Astrocyte of the spinal cord (primary cell): ENCODE data around the gene PLEKHG4B.
"Not testable (repeated sequence)": the region's sequence is repeated elsewhere in the genome, so short reads cannot be mapped to it uniquely, and the experiment has no call there.

Experiments used
- DNase-seq: peaks from one replicate; pipeline ENCODE4 v3.0.0; 2011; ENCODE audit warnings: low read depth, low spot score
- H3K4me3 ChIP-seq: 2 replicates; pipeline ENCODE4 v1.5.1; 2011; ENCODE audit warnings: low read depth, mild to moderate bottlenecking, low read length, moderate library complexity
- CTCF ChIP-seq: IDR thresholded peaks from 2 replicates; pipeline ENCODE4 v1.5.1; 2012; ENCODE audit warnings: low read depth, mild to moderate bottlenecking, low read length, inconsistent platforms
- in situ Hi-C: cut with HindIII; loops from 2 replicates; pipeline ENCODE4 v1.10.0; 2017; ENCODE audit warnings: low sequenced_read_pairs

Gene PLEKHG4B

GRCh38 chr5:91556-92263 is at the start of gene PLEKHG4B:
PLEKHG4B (plus strand) TSS chr5:92168; CDS start chr5:92232, 64 bp downstream.
- in situ Hi-C loops = no loop called here
- TF ChIP-seq CTCF = no peak
- no peak for DNase-seq
- H3K4me3 ChIP-seq = peak within 1 kb of the TSS; percentile 29

GRCh38 chr5:42250-42649 is 49.7 kb upstream of the PLEKHG4B start:
- H3K4me3 ChIP-seq = no peak overlapping the region
- in situ Hi-C loops = no loop called here
- peak; percentile 66 for TF ChIP-seq CTCF
- DNase-seq = peak; percentile 10

- no peak overlapping the region for H3K4me3 ChIP-seq
- TF ChIP-seq CTCF = no peak
- in situ Hi-C loops = no loop called here
- DNase-seq = no peak
Observed at GRCh38 chr5:48192-48591, 43.8 kb upstream of the PLEKHG4B start.

- H3K4me3 ChIP-seq, DNase-seq, in situ Hi-C loops: not testable (repeated sequence)
Observed at GRCh38 chr5:49530-49929, 42.4 kb upstream of the PLEKHG4B start.

GRCh38 chr5:49953-50544 is 41.9 kb upstream of the PLEKHG4B start:
- no peak for TF ChIP-seq CTCF
- DNase-seq = no peak
- no peak overlapping the region for H3K4me3 ChIP-seq
- in situ Hi-C loops = no loop called here

GRCh38 chr5:50724-51499 is 41.1 kb upstream of the PLEKHG4B start:
- no peak for DNase-seq
- TF ChIP-seq CTCF = no peak
- in situ Hi-C loops = no loop called here
- H3K4me3 ChIP-seq = no peak overlapping the region

- TF ChIP-seq CTCF = no peak
- in situ Hi-C loops = no loop called here
- no peak overlapping the region for H3K4me3 ChIP-seq
- no peak for DNase-seq
Observed at GRCh38 chr5:51500-51823, 40.5 kb upstream of the PLEKHG4B start.
